Measurements from ENCODE around the gene BCORL1.

Gene BCORL1

DNA sequence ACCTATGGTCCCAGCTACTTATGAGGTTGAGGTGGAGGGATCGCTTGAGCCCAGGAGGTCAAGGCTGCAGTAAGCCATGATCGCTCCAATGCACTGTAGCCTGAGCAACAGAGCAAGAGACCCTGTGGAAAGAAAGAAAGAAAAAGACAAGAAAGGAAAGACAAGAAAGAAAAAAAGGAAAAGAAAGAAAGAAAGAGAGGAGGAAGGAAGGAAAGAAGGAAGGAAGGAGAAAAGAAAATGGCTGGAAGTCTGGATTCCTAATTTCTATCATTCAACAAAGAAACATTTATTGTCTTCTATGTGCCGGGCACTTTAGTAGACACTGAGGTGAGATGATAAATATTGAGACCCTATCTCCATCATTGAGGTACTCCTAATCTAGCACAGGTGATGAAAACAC is 26.8 kb upstream of the BCORL1 start:
- Mint-ChIP-seq H3K4me1 (ENCODE audit: low read depth) (peaks cover 30% of the 10 kb centered on the region), H3K27me3 (peaks cover 19% of the 10 kb centered on the region), H3K4me3 (no peak overlapping the region), H3K36me3 (ENCODE audit: low read depth) (no peaks in the 10 kb centered on the region), H3K27ac (no peak overlapping the region), H3K9me3 (no peaks in the 10 kb centered on the region)
- intact Hi-C loops (cut with micrococcal nuclease), result no loop called here

DNA sequence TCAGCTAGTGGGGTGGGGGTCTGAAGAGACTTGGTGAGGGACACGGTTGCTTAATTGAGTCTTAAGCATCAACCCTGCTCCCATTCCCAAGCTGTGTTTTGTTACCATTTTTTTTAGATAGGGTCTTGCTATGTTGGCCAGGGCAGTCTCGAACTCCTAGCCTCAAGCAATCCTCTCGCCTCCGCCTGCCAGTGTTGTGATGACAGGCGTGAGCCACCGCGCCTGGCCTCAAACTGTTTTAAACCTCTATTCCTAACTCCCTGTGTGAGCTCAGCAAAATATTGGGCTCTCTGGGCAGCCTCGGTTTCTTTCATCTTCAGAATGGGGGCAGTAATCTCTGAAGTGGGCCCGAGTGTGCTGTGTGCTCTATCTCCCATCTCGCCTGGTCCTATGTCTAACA is 26.3 kb upstream of the BCORL1 start:
- no peaks in the 10 kb centered on the region for H3K36me3 Mint-ChIP-seq (ENCODE audit: low read depth)
- peaks cover 30% of the 10 kb centered on the region for H3K4me1 Mint-ChIP-seq (ENCODE audit: low read depth)
- no peaks in the 10 kb centered on the region for H3K9me3 Mint-ChIP-seq
- H3K27ac Mint-ChIP-seq, result no peak overlapping the region
- no peak overlapping the region for H3K4me3 Mint-ChIP-seq
- peaks cover 19% of the 10 kb centered on the region for H3K27me3 Mint-ChIP-seq
- intact Hi-C loops (cut with micrococcal nuclease), result no loop called here

DNA sequence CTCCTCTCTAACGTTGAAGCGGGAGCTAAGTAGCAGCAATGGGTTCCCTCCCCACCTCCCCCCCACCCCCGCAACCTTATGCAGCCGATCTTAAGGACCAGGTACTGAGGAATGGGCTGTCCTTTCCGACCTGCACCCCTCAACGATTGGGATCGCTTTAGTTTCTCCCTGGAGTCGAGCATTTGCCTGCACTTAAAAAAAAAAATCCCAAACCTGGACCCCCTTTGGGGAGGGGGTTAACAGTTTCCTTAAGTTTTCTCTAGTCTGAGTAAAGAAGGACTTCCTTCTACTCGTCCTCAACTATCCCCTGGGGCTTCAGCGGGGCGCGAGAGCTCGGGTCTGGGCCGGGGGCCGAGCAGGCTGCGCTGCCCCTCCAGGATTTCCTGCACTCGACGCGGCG is 25.7 kb upstream of the BCORL1 start:
- peaks cover 35% of the 10 kb centered on the region for H3K4me1 Mint-ChIP-seq (ENCODE audit: low read depth)
- H3K4me3 Mint-ChIP-seq, result peak overlapping the region; percentile 66
- H3K27me3 Mint-ChIP-seq, result peaks cover 18% of the 10 kb centered on the region
- H3K36me3 Mint-ChIP-seq (ENCODE audit: low read depth), result no peaks in the 10 kb centered on the region
- H3K9me3 Mint-ChIP-seq, result no peaks in the 10 kb centered on the region
- intact Hi-C loops (cut with micrococcal nuclease), result no loop called here
- H3K27ac Mint-ChIP-seq, result peak overlapping the region; percentile 90

DNA sequence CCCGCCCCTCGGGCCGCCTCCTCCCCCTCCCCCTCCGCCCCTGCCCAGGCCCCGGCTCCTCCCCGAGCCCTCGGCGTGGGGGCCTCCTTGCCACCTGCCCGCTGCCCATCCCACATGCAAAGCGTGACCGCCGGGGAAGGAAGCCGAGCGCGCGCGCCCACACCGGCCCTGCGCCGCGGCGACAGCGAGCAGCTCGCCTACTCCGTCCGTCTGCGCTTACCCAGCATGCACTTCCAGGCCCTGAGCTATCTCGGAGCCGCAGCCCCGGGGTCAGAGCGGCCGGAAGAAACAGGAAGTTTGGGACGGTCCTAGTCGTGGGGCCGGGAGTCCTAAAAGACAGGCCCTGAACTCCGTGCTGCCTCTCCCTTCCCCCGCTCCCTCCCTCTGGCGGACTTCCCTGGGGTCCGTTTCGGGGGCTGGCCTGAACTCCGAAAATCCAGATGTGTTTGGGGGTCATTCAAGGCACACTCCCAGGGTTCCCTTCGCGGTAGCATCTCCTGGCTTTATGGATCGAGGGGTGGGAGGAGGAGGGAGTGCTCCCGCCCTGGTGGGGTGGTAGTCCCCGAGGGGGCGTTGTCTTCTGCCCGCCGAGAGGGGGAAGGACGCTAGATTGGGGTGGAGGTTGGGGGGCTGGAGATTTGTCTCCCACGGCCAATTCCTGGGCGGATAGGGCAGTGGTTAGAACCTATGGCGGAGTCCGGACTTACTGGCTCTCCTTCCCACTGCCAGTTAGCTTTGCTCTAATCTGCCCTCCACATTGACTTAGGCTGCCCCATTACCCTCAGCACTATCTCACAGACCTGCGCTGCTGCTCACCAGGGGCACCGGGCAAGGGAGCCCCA is 25.0 kb upstream of the BCORL1 start:
- Mint-ChIP-seq H3K27ac (peak overlapping the region; percentile 90), H3K27me3 (peaks cover 12% of the 10 kb centered on the region), H3K4me3 (peak overlapping the region; percentile 61), H3K9me3 (no peaks in the 10 kb centered on the region), H3K4me1 (ENCODE audit: low read depth) (peaks cover 32% of the 10 kb centered on the region), H3K36me3 (ENCODE audit: low read depth) (no peaks in the 10 kb centered on the region)
- intact Hi-C loops (cut with micrococcal nuclease), result no loop called here

DNA sequence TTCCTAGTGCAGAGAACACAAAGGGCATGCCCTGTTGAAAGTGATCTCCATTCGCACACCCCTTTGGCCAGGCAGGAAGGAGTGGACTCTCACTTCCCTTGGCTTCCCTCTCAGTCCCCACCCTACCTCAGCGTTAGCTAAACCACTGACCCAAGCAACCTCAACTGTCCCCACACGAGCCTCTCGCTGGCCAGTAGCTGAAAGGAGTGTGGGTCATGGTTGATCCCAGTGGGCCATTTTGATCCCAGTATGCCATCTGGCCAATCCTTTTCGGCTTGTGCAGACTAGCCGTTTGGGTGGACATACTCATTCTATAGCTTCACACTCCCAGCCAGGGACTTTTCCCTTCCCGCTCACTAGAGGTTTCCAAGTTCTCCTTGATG is 24.4 kb upstream of the BCORL1 start:
- peak overlapping the region; percentile 61 for H3K4me3 Mint-ChIP-seq
- intact Hi-C loops (cut with micrococcal nuclease), result no loop called here
- no peaks in the 10 kb centered on the region for H3K9me3 Mint-ChIP-seq
- peaks cover 8% of the 10 kb centered on the region for H3K27me3 Mint-ChIP-seq
- H3K4me1 Mint-ChIP-seq (ENCODE audit: low read depth), result peaks cover 27% of the 10 kb centered on the region
- no peaks in the 10 kb centered on the region for H3K36me3 Mint-ChIP-seq (ENCODE audit: low read depth)
- peak overlapping the region; percentile 90 for H3K27ac Mint-ChIP-seq

DNA sequence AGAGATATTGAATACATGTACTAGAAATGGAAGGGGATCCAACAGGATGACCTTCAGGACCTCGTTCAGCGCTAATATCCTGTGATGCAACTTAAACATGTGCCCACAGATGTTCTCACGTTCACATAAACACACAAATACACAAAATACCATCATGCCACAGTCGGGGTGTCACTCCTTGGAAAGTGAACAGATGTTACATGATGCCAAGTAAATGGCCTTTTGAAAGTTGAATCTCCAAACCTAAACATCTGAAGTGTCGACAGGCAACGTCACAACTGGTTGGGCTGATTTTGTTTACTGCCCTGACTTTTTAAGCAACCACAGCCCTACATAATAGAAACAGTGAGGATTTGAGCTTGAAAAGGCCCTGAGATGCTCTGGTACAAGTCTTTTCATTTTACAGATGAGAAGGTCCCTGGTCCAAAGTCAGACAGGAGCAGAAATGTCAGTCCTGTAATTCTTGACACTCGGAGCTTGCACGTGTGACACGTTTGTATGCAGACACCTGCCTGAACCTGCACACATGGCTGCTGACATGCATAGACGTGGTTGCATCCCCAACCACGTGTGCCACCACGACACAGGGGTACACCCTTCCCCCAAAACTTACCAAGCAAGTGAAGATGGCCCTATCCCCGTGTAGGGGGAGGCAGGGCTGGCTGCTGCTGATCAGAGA is 23.5 kb upstream of the BCORL1 start:
- Mint-ChIP-seq H3K27me3 (peaks cover 3% of the 10 kb centered on the region), H3K4me1 (ENCODE audit: low read depth) (peaks cover 27% of the 10 kb centered on the region), H3K27ac (no peak overlapping the region), H3K36me3 (ENCODE audit: low read depth) (no peaks in the 10 kb centered on the region), H3K9me3 (no peaks in the 10 kb centered on the region), H3K4me3 (no peak overlapping the region)
- intact Hi-C loops (cut with micrococcal nuclease), result no loop called here

DNA sequence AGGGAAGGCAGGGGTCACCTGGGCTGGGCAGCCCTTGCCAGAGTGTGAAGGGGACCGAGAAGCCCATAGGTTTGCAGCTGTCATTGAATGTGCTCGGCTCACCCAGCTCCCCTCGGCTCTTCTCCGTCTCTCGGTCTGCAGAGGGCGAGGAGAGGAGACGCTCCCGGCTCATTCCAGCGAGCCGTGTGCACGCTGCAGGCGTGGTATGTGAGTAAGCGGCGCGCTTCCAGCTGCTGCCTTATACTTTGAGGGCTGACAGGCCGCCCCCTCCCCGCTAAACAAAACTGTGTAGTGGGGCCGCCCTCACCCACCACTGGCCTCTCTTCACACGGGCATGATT is 23.0 kb upstream of the BCORL1 start:
- Mint-ChIP-seq H3K27me3 (peaks cover 3% of the 10 kb centered on the region), H3K27ac (no peak overlapping the region), H3K4me1 (ENCODE audit: low read depth) (peaks cover 27% of the 10 kb centered on the region), H3K9me3 (no peaks in the 10 kb centered on the region), H3K36me3 (ENCODE audit: low read depth) (no peaks in the 10 kb centered on the region), H3K4me3 (no peak overlapping the region)
- intact Hi-C loops (cut with micrococcal nuclease), result no loop called here

DNA sequence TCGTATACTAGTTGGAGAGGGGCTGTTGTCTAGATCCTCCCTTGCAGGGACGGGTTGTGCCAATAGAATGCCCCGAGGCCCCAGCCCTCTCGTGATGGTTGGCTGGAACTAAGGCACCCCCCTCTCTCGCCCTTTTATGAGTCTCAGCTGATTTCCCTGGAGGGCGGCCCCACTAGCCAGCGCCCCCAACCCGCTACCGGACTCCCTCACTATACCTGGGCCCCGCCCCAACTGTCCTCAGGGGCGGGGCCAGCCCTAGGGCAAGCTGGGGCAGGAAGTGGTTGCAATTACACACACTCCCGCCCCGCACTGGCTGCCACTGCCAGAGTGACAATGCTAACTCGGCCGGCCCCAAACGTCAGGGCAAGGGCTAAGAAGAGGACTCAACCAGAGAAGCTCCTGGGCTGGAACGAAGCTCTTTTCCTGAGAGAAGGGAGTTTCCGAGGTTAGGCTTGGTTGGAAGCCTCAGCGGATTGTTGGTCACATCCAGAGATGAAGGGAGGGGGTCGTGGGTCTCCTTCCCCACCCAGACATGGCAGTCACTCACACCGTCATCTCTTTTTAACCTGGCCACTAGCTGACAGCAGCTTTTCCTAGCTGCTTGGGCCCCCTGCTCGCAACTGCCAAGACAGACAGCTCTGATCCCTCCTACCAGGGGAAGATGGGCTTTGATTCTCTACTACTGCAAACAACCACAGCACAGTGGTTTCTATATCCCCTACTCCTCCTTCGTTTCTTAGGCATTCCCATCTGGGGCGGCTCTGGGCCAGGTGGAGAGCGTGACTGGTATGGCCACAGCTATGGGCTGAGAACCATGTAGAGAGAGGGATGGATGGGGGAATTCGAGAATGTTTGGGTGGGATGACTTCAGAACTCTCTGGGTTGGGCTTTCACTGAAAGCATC is 21.0 kb upstream of the BCORL1 start:
- Mint-ChIP-seq H3K27ac (peak overlapping the region; percentile 80), H3K4me1 (ENCODE audit: low read depth) (peaks cover 27% of the 10 kb centered on the region), H3K4me3 (peak overlapping the region; percentile 37), H3K27me3 (peaks cover 1% of the 10 kb centered on the region), H3K36me3 (ENCODE audit: low read depth) (no peaks in the 10 kb centered on the region), H3K9me3 (no peaks in the 10 kb centered on the region)
- intact Hi-C loops (cut with micrococcal nuclease), result no loop called here

DNA sequence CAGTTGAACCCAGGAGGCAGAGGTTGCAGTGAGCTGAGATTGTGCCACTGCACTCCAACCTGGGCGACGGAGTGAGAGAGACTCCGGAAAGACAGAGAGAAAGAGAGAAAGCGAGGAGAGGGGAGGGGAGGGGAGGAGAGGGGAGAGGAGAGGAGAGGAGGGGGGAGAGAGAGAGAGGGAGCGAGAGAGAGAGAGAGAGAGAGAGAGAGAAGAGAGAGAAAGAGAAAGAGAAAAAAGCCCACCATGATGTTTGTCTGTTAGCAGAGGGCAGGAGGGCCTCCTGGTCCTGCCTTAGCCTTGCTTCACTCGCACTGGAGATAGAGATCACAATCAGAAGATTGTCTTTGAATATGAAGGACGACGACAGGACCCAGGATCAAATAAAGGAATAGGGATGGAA is 18.7 kb upstream of the BCORL1 start:
- Mint-ChIP-seq H3K27ac (peak overlapping the region; percentile 12), H3K9me3 (no peaks in the 10 kb centered on the region), H3K36me3 (ENCODE audit: low read depth) (no peaks in the 10 kb centered on the region), H3K4me1 (ENCODE audit: low read depth) (peaks cover 10% of the 10 kb centered on the region), H3K4me3 (no peak overlapping the region), H3K27me3 (peaks cover 1% of the 10 kb centered on the region)
- intact Hi-C loops (cut with micrococcal nuclease), result no loop called here

DNA sequence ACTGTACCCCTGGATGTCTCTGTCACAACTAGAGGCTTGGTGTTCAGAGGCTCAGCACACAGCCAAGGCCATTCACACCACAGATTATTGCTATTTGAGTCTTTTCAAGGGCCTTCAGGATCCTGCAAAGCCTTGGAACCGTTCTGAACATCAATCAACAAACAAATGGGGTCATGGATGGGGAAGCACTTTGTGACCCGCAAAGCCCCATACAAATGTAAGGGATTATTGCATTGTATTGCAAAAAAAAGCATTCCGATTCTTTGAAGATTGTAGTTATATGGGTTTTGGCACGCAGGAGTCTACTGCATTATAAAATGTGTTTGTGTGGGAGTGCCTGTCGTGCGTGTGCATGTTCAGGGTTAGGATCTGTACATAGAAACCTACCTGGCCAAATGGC is 17.3 kb upstream of the BCORL1 start:
- intact Hi-C loops (cut with micrococcal nuclease), result no loop called here
- Mint-ChIP-seq H3K4me1 (ENCODE audit: low read depth) (peaks cover 10% of the 10 kb centered on the region), H3K9me3 (no peaks in the 10 kb centered on the region), H3K27me3 (peaks cover 1% of the 10 kb centered on the region), H3K4me3 (no peak overlapping the region), H3K27ac (no peak overlapping the region), H3K36me3 (ENCODE audit: low read depth) (no peaks in the 10 kb centered on the region)

DNA sequence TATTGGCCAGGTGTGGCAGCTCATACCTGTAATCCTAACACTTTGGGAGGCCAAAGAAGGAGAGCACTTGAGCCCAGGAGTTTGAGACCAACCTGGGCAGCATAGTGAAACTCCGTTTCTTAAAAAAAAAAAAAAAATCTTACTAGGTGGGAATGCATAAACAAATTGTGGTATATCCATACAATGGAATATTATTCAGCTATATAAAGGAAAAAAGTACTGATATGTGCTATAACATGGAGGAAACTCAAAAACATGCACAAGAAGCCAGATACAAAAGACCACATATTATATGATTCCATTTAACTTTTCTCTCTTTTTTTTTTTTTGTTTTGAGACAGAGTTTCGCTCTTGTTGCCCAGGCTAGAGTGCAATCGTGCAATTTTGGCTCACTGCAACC is 13.5 kb upstream of the BCORL1 start:
- H3K4me1 Mint-ChIP-seq (ENCODE audit: low read depth), result no peaks in the 10 kb centered on the region
- no peaks in the 10 kb centered on the region for H3K36me3 Mint-ChIP-seq (ENCODE audit: low read depth)
- no peak overlapping the region for H3K4me3 Mint-ChIP-seq
- no peak overlapping the region for H3K27ac Mint-ChIP-seq
- H3K27me3 Mint-ChIP-seq, result peaks cover 8% of the 10 kb centered on the region
- intact Hi-C loops (cut with micrococcal nuclease), result no loop called here
- H3K9me3 Mint-ChIP-seq, result no peaks in the 10 kb centered on the region

DNA sequence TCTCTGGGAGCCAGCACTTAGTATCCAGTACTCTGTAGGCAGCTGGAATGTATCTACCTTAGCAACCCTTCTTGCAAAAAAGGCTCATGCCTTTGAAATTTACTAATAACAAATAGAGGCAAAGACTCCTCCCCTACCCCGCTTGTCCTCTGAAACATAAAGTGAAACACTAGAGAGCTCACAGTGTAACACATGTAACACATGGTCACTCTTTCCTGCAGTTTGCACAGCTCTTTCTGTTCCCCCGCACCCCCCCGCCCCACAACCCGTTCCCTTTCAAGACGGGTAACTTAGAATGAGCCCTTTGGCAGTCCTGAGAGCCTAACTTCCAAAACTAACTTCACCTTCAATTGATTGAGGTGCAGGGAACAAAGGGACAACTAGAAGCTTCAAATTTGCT is 6.0 kb upstream of the BCORL1 start:
- Mint-ChIP-seq H3K27me3 (peaks cover 14% of the 10 kb centered on the region), H3K27ac (no peak overlapping the region), H3K9me3 (no peaks in the 10 kb centered on the region), H3K4me3 (no peak overlapping the region), H3K36me3 (ENCODE audit: low read depth) (no peaks in the 10 kb centered on the region), H3K4me1 (ENCODE audit: low read depth) (peaks cover 6% of the 10 kb centered on the region)
- intact Hi-C loops (cut with micrococcal nuclease), result no loop called here

DNA sequence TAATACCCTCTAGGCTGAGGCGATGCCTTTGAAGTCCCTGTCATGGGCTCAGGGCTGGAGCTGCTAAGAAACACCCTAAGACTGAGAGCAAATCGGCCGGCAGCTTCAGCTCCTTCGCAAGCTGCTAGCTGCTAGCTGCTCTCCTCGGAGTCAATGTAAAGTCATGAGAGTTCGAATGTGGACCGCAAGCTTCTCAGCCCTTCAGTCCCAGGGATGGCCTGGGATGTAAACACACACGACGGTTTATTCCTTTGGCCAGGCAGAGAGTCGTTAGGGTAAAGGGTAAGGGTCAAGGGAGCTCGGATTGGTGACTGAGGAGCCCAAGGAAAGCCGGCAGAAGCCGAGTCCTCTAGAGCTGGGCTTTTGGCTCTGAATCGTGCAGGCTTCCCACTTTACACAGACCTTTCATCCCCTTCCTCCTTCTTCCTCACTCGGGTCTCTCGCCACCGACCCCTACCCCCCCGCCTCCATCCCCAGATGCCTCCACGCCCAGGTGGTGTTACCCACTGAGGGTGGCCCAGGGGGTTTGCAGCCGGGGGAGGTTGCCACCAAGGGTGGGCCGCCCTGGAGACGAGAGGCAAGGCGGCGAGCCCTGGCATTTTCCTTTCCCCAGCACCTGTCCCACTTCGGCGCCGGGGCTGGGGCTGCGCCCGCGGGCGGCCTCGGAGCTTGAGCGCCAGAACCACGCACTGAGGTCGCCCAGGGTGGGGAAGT is 3.1 kb upstream of the BCORL1 start:
- H3K36me3 Mint-ChIP-seq (ENCODE audit: low read depth), result no peaks in the 10 kb centered on the region
- H3K27ac Mint-ChIP-seq, result no peak overlapping the region
- H3K9me3 Mint-ChIP-seq, result no peaks in the 10 kb centered on the region
- intact Hi-C loops (cut with micrococcal nuclease), result no loop called here
- peak overlapping the region; percentile 32 for H3K4me3 Mint-ChIP-seq
- H3K27me3 Mint-ChIP-seq, result peaks cover 5% of the 10 kb centered on the region
- peaks cover 7% of the 10 kb centered on the region for H3K4me1 Mint-ChIP-seq (ENCODE audit: low read depth)
